ENCODE data around the gene LHFPL6.

Gene LHFPL6

GRCh38 chr13:39462428-39462827, 140.6 kb downstream of the LHFPL6 start:
- no peak for TF ChIP-seq TAF1 (IDR thresholded peaks at IDR 0.05; ENCODE audit: borderline replicate concordance, insufficient read depth, low read length)
- TF ChIP-seq POLR2AphosphoS5 (IDR thresholded peaks at IDR 0.05; ENCODE audit: low read depth, low read length), result no peak
- TF ChIP-seq SIN3A (IDR thresholded peaks at IDR 0.05; ENCODE audit: borderline replicate concordance, insufficient read depth, low read length), result no peak

DNA sequence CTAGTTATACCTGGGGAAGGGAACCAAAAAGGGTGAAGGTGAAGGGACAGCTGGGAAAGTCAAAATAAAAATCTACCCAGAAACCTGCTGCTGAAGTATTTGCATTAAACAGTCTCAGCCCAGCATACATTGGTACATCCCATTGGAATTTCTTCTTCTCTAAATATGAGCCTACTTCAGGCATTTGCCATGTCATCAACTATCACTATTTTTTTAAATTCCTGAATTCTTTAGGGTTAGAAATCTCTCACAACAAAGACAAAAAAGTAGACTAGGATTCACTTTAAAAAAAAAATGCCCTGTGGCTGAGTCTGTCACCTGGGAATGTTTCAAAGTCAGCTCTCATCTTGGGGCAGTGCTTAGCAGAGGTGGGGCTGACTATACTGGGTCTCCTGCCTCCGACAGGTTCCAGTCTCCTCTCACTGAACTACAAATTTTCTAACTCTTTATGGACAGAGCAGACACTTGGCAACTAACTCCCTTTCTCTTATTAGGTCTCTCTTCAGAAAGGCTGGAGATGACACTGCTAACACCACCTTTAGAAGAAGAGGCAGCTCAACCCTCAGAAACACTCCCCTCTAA, 141.2 kb downstream of the LHFPL6 start:
- TF ChIP-seq TAF1 (IDR thresholded peaks at IDR 0.05; ENCODE audit: borderline replicate concordance, insufficient read depth, low read length) (no peak), POLR2AphosphoS5 (IDR thresholded peaks at IDR 0.05; ENCODE audit: low read depth, low read length) (no peak), FOXP2 (optimal IDR thresholded peaks at IDR 0.05; ENCODE audit: borderline replicate concordance, extremely low read depth, extremely low read length, insufficient read depth) (no peak), SIN3A (IDR thresholded peaks at IDR 0.05; ENCODE audit: borderline replicate concordance, insufficient read depth, low read length) (no peak)
- TF ChIP-seq, protein P1, sequence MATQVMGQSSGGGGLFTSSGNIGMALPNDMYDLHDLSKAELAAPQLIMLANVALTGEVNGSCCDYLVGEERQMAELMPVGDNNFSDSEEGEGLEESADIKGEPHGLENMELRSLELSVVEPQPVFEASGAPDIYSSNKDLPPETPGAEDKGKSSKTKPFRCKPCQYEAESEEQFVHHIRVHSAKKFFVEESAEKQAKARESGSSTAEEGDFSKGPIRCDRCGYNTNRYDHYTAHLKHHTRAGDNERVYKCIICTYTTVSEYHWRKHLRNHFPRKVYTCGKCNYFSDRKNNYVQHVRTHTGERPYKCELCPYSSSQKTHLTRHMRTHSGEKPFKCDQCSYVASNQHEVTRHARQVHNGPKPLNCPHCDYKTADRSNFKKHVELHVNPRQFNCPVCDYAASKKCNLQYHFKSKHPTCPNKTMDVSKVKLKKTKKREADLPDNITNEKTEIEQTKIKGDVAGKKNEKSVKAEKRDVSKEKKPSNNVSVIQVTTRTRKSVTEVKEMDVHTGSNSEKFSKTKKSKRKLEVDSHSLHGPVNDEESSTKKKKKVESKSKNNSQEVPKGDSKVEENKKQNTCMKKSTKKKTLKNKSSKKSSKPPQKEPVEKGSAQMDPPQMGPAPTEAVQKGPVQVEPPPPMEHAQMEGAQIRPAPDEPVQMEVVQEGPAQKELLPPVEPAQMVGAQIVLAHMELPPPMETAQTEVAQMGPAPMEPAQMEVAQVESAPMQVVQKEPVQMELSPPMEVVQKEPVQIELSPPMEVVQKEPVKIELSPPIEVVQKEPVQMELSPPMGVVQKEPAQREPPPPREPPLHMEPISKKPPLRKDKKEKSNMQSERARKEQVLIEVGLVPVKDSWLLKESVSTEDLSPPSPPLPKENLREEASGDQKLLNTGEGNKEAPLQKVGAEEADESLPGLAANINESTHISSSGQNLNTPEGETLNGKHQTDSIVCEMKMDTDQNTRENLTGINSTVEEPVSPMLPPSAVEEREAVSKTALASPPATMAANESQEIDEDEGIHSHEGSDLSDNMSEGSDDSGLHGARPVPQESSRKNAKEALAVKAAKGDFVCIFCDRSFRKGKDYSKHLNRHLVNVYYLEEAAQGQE (IDR thresholded peaks at IDR 0.05; ENCODE audit: insufficient read depth in 1 of 2, low read depth in 2 of 2, low read length in 2 of 2), result no peak

GRCh38 chr13:39457274-39457673, 145.7 kb downstream of the LHFPL6 start:
- TF ChIP-seq, protein P1 (IDR thresholded peaks at IDR 0.05; ENCODE audit: insufficient read depth in 1 of 2, low read depth in 2 of 2, low read length in 2 of 2), result no peak
- TF ChIP-seq SIN3A (IDR thresholded peaks at IDR 0.05; ENCODE audit: borderline replicate concordance, insufficient read depth, low read length) (no peak), POLR2AphosphoS5 (IDR thresholded peaks at IDR 0.05; ENCODE audit: low read depth, low read length) (no peak), TAF1 (IDR thresholded peaks at IDR 0.05; ENCODE audit: borderline replicate concordance, insufficient read depth, low read length) (no peak), FOXP2 (optimal IDR thresholded peaks at IDR 0.05; ENCODE audit: borderline replicate concordance, extremely low read depth, extremely low read length, insufficient read depth) (no peak)

GRCh38 chr13:39455521-39456175, 147.3 kb downstream of the LHFPL6 start:
- TF ChIP-seq FOXP2 (optimal IDR thresholded peaks at IDR 0.05; ENCODE audit: borderline replicate concordance, extremely low read depth, extremely low read length, insufficient read depth) (no peak), POLR2AphosphoS5 (IDR thresholded peaks at IDR 0.05; ENCODE audit: low read depth, low read length) (no peak), TAF1 (IDR thresholded peaks at IDR 0.05; ENCODE audit: borderline replicate concordance, insufficient read depth, low read length) (no peak), SIN3A (IDR thresholded peaks at IDR 0.05; ENCODE audit: borderline replicate concordance, insufficient read depth, low read length) (no peak)
- TF ChIP-seq, protein P1 (IDR thresholded peaks at IDR 0.05; ENCODE audit: insufficient read depth in 1 of 2, low read depth in 2 of 2, low read length in 2 of 2), result no peak

GRCh38 chr13:39452834-39453233, 150.2 kb downstream of the LHFPL6 start:
- TF ChIP-seq, protein P1 (IDR thresholded peaks at IDR 0.05; ENCODE audit: insufficient read depth in 1 of 2, low read depth in 2 of 2, low read length in 2 of 2), result no peak
- TF ChIP-seq TAF1 (IDR thresholded peaks at IDR 0.05; ENCODE audit: borderline replicate concordance, insufficient read depth, low read length) (no peak), SIN3A (IDR thresholded peaks at IDR 0.05; ENCODE audit: borderline replicate concordance, insufficient read depth, low read length) (no peak), POLR2AphosphoS5 (IDR thresholded peaks at IDR 0.05; ENCODE audit: low read depth, low read length) (no peak), FOXP2 (optimal IDR thresholded peaks at IDR 0.05; ENCODE audit: borderline replicate concordance, extremely low read depth, extremely low read length, insufficient read depth) (no peak)
